ENCODE results near the gene C14orf119.

Gene C14orf119

DNA sequence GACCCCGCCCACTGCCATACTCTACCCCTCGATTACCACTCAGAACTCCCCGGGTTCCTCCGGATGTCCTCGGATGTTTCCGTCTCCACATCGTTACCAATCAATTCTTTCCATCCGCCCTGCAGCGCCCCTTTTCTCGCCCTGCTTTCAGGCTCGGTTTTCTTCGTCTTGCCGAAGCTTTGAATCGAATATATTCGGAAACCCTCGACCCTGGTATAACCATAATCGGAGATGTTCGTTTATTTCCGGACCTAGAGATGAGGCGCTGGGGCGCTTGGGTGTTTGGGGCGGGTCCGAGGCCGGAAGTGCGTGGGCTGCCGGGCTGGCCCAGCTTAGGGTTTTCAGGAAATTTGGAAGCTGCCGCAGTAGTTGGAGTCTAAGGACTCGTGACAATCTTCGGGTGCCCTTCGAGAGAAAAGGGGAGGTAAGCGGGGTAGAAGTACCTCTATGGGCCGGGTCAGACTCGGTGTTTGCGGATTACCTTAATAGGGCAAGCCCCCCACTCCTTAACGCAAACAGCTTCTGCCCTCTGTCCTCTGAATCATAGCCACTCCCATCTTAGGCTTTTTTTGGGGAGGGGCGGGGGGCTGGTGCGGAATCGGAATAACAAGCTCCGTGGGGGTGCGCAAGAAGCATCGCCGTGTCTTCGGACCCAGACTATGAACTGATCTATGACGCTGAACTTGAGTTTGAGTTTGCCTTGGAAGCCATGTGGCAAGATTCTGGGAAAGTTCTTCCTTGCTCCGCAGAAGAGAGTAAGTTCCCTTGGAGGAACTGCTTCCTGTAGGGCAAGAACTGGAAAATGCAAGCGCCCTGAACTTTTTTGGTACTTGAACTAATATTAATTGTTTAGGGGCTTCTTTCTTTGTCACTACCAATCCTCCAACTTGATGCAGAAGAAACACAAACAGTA is at the start of gene C14orf119:
Gene C14orf119, plus strand, starts transcription at position 310 of the 913 bp plus-strand sequence. CDS start 2,154 bp downstream, outside the sequence.
- DNase-seq: no peak

- no peak for DNase-seq
These were observed 48.2 kb upstream of the C14orf119 start for GRCh38 chr14:23047034-23047634.

DNA sequence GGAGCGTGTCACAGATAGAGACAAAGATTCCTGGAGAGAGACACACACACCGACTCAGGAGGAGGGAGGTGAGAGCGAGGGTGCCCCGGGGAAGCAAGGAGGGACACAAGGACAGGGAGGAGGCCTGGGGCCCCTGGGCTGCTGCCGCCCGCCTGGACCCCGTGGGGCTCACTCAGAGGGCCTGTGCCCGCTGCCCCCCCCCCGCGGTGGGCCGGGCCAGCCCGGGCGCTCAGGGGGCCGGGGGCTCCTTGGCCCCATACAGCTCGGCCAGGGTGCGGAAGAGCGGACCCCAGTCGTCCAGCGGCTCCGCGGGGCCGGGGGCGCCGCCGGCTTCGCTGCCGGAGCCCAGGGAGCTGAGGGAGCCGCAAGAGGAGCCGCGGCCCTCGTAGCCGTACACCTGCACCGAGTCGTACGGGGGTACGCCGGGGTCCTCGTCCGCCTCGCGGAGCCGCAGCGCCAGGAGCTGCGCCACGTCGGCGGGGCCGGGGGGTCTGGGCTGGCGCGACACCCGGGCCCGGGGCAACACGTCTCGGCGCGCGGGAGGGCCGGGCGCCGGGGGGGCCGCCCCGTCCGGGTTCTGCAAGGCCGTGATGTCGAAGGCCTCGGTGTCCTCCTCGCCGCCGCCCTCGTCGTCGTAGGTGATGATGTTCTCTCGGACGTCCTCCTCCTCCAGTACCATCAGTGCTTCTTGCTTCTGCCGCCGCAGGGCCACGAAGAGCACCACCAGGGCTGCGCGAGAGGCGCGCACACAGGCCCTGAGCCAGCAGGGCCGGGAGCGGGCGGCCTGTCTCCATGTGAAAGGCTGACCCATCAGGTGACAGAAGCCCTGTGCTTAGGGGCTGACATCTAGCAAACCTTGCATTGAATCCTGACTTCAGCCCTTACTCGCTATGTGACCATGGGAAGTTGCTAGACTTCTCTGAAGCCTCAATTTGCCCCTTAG is 47.3 kb upstream of the C14orf119 start:
- DNase-seq: no peak

DNA sequence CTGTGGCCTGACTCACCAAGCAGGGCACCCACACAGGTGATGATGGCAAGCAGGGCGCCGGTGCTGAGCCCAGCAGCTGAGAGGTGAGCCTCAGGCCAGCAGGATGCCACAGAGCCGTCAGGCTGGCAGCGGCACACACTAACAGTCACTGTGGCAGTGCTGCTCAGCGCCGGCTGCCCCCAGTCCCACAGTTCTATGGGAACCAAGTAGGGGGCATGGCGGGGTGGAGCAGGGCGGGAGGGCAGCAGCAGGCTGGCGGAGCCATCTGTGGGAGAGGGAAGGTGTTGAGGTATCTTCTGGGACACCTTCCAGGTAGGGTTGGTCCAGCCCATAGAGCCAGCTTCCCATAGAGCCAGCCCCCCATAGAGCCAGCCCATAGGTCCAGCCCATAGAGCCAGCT is 46.3 kb upstream of the C14orf119 start:
- no peak for DNase-seq

GRCh38 chr14:23051141-23052057 is 43.9 kb upstream of the C14orf119 start:
- no peak for DNase-seq

DNA sequence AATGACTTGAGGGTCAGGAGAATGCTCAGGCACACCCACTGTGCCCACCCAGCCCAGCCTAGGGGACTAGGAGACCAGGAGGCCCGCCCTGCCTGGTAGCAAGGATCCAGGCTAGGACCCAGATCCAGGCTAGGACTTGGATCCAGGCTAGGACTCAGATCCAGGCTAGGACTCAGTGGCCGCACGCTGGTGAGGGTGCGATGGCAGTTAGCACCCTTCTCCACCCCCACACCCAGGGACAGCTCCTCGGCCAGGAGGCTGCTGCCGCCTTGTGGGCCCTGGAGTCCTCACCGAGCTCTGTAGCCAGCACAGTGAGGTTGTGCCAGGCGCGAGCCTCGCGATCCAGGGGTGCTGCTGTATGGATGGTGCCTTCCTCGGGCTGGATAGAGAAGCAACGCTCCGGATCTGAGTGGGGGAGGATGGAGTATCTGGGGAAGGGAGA is 43.1 kb upstream of the C14orf119 start:
- DNase-seq: no peak

GRCh38 chr14:23052671-23053070 is 42.6 kb upstream of the C14orf119 start:
- no peak for DNase-seq

DNA sequence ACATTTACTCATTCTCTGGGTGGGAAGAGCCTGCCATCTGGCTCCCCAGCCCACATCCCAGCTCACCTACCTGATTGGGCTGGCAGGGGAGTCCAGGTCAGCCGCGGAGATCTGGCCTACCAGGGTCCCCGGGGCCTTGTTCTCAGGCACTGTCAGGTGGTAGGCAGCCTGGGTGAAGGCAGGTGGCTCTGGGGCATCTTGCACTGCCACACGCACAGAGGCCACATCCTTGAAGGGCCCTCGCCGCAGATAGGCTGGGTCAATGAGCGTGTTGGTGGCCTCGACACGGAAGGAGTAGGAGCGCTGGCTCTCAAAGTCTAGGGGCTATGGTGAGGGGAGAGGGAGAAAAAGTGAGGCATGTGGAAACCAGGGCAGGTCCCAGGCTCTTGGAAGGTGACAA is 41.9 kb upstream of the C14orf119 start:
- DNase-seq: no peak

DNA sequence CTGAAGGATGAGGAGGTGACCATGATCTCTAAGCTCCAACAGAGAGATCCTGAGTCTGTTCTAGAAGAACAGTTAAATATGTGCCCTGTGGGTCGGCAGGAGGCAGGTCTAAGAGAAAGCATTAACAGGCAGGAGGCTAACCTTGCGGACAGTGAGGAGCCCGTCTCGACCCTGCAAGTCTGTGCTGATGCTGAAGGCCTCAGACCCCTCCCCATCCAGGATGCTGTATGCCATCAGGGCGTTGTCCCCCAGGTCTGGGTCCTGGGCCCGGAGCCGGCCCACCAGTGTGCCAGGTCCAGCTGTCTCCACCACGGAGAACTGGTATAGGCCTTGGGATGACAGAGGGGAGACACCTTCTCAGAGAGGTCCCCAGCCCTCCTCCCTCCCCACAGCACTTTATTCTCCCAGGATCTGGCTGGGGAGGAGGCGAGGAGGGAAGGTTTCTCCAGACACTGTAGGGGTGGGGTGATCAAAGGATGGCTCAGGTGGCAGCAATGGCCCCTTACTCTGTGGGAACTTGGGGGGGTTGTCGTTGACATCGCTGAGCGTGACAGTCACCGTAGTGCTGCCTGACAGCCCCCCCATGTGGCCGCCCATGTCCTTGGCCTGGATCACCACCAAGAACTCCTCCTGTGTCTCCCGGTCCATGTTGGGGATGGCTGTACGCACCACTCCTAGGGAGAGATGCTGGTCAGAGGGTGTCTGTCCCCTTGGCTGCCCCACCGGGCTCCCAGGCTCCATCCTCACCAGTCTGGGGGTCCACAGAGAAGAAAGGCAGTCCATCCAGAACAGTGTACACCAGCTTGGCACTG is 41.1 kb upstream of the C14orf119 start:
- DNase-seq: no peak

GRCh38 chr14:23055147-23055550 is 40.2 kb upstream of the C14orf119 start:
- no peak for DNase-seq

- no peak for DNase-seq
These were observed 39.6 kb upstream of the C14orf119 start for GRCh38 chr14:23055621-23056144.

- DNase-seq: no peak
These were observed 39.0 kb upstream of the C14orf119 start for GRCh38 chr14:23056145-23056955.

- no peak for DNase-seq
These were observed 38.1 kb upstream of the C14orf119 start, which contains the start of gene CDH24 for GRCh38 chr14:23056956-23057756. Gene CDH24, minus strand, starts transcription at chr14:23057520. Its CDS starts 1,787 bp downstream, at chr14:23055733.

DNA sequence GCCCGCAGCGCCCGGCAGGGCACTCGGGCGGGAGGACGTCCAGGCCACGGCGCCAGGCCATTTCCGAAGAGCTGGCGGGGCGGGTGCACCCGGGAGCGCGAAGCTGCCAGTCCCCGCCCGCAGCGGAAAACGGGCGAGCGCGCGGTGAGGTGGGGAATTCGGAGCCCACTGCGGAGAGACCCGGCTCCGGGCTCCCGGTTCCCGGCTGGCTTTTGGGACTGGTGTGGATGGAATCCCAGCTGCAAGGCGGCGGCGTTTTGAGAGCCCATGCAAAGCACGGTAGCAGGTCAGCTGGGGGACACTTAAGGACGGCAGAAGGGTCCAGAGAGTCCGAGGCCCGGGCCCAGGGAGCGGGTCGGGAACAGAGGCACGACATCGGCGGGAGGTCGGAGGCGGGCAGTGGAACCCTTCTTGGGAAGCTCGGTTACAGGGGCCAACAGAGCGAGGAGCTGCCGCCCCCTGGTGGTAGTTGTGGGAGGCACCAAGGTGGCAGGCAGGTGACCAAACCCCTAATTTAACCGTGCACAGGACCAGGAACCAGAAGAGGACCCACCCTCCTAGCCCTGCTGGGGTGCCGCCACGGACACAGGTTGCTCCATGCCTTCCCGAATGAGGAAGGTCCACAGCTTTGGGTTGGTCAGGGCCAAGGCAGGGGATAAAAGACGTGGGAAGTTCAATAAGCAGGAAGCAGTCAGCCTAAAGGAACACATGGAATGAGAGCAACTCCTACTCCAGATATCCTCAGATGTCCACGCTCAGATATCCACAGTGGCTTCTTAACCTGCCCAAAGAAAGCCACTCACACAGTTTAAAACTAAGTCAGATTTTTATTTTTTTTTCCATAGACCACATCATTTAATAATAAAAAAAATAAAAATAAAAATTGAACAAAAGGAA is 37.3 kb upstream of the C14orf119 start:
- no peak for DNase-seq

GRCh38 chr14:23058654-23059504 is 36.4 kb upstream of the C14orf119 start:
- DNase-seq: no peak

DNA sequence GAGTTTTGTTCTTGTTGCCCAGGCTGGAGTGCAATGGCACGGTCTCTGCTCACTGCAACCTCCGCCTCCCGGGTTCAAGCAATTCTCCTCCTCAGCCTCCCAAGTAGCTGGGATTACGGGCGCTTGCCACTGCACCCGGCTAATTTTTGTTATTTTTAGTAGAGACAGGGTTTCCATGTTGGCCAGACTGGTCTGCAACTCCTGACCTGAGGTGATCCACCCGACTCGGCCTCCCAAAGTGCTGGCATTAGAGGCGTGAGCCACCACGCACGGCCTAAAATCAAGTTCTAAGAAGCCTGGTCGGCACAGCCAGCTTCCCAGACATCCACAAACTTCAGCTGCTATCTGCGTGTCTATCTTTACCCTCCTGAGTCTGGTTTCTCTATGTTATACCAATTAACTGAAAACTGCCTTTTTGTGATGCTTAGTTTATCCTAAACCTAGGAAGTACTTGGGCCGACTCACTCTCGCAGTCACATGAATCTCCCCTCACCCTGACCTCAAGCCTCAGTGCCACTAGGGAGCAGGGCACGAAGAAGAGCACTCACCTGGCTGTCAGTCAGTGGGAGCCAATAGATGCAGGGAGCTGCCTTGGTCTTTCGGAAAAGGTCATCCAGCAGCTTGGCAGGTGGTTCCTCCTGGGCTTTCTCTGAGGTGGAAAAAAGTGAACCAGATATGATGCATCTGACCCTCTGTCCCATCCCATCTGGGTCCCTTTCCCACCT is 34.6 kb upstream of the C14orf119 start:
- DNase-seq: no peak

Data from amniotic stem cell (primary cell).